Neural cell (in vitro differentiated cells): ENCODE measurements around the gene LDLRAD4.

Source experiments
- CTCF ChIP-seq: fragments of 450-650 bp; IDR thresholded peaks from 2 replicates; pipeline ENCODE4 v1.5.1; 2014; ENCODE audit warnings: antibody characterized with exemption, mild to moderate bottlenecking, moderate library complexity; ENCODE audit not compliant: poor library complexity, severe bottlenecking
- EP300 ChIP-seq: fragments of 450-650 bp; conservative IDR thresholded peaks from 2 replicates; pipeline ENCODE4 v1.6.1; 2014; ENCODE audit warnings: antibody characterized with exemption, mild to moderate bottlenecking, moderate library complexity; ENCODE audit not compliant: poor library complexity, severe bottlenecking
- POLR2AphosphoS5 ChIP-seq: IDR thresholded peaks from 2 replicates; pipeline ENCODE4 v1.6.1; 2012
- RAD21 ChIP-seq: fragments of 450-650 bp; conservative IDR thresholded peaks from 2 replicates; pipeline ENCODE4 v1.6.1; 2014; ENCODE audit warnings: antibody characterized with exemption, mild to moderate bottlenecking, moderate library complexity
- REST ChIP-seq: IDR thresholded peaks from 2 replicates; pipeline ENCODE4 v1.6.1; 2012; ENCODE audit warnings: borderline replicate concordance

- TF ChIP-seq CTCF (no peak), EP300 (no peak), POLR2AphosphoS5 (no peak), REST (no peak), RAD21 (no peak)
Observed at GRCh38 chr18:13625843-13626543, 407.4 kb downstream of the LDLRAD4 start.
